ENCODE measurements around the gene IL1A.

- no peak for TF ChIP-seq SUZ12 (IDR thresholded peaks at IDR 0.05)
- no peak for TF ChIP-seq ELF4 (IDR thresholded peaks at IDR 0.05)
- no peak for TF ChIP-seq BHLHE40 (IDR thresholded peaks at IDR 0.05; ENCODE audit: borderline replicate concordance)
- TF ChIP-seq FOXM1 (IDR thresholded peaks at IDR 0.05; ENCODE audit: borderline replicate concordance): no peak
- no peak for TF ChIP-seq NFRKB (IDR thresholded peaks at IDR 0.05)
- TF ChIP-seq HDGF (IDR thresholded peaks at IDR 0.05; ENCODE audit: borderline replicate concordance): no peak
- no peak for TF ChIP-seq FOXK2 (IDR thresholded peaks at IDR 0.05)
- no peak for TF ChIP-seq PKNOX1 (IDR thresholded peaks at IDR 0.05)
- TF ChIP-seq TARDBP (IDR thresholded peaks at IDR 0.05): no peak
- no peak for TF ChIP-seq SP1 (IDR thresholded peaks at IDR 0.05)
- no peak for TF ChIP-seq FOXA1 (IDR thresholded peaks at IDR 0.05)
These were observed 27.0 kb downstream of the IL1A start for GRCh38 chr2:112757265-112757664.
